BLaER1 (cell line): ENCODE measurements around the gene STARD3.

Experiments
- H3K27ac ChIP-seq: shearing (Covaris generic); formaldehyde crosslinking; 2 replicates; pipeline ENCODE4 v1.8.1; 2022
- H3K27me3 ChIP-seq: shearing (Covaris generic); formaldehyde crosslinking; 2 replicates; pipeline ENCODE4 v1.8.1; 2022
- H3K36me3 ChIP-seq: shearing (Covaris generic); formaldehyde crosslinking; 2 replicates; pipeline ENCODE4 v1.8.1; 2022
- H3K4me1 ChIP-seq: shearing (Covaris generic); formaldehyde crosslinking; 2 replicates; pipeline ENCODE4 v1.8.1; 2022
- H3K4me2 ChIP-seq: shearing (Covaris generic); formaldehyde crosslinking; 2 replicates; pipeline ENCODE4 v1.8.1; 2022
- H3K4me3 ChIP-seq: shearing (Covaris generic); formaldehyde crosslinking; 2 replicates; pipeline ENCODE4 v1.8.1; 2022
- H3K9ac ChIP-seq: shearing (Covaris generic); formaldehyde crosslinking; 2 replicates; pipeline ENCODE4 v1.8.1; 2022
- H3K9me3 ChIP-seq: shearing (Covaris generic); formaldehyde crosslinking; 2 replicates; pipeline ENCODE4 v1.8.1; 2022
- H4K20me1 ChIP-seq: shearing (Covaris generic); formaldehyde crosslinking; 2 replicates; pipeline ENCODE4 v1.8.1; 2022
- Cebpa-rat ChIP-seq: shearing (Covaris generic); IDR thresholded peaks from 2 replicates; pipeline ENCODE4 v1.8.1; 2022

Gene STARD3

DNA sequence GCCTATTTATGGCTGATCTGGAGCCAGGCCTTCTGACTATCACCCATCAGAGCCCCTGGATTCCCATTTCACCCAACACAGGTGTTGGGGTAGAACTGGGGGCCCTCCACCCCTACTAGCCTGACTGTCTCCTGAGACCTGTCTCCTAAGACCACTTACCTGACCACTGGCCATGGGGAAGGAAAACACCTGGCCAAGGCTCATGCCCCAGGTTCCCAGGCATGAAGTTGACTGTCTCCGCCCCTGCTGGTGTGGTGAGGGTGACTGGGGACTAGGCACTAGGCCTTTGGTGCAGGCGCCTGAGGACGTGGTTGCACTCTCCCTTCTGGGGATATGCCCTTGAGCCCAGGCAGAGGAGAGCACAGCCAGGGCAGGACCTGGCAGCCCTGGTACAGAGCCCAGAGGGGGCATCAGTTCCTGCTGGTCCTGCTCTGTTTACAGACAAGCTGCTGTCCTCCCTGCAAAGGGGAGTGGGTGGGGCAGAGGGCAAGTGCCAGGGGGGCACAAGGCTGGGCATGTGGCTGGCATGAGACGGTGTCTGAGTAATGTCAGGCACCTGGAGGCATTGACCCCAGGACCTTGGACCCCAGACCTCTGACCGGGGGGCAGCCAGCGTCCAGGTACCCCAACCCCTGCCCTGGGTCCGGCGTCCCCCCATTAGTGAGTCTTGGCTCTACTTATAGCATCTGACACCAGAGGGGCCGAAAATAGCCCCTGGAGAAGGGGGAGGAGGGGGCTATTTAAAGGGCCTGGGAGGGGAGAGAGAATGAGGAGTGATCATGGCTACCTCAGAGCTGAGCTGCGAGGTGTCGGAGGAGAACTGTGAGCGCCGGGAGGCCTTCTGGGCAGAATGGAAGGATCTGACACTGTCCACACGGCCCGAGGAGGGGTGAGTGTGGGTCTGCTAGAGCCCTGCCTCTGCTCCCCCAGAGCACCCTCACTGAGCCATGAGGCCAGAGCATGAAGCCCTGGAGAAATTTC is 27.9 kb downstream of the STARD3 start, which contains the start of gene TCAP:
Gene TCAP, plus strand, starts transcription at position 769 of the 981 bp plus-strand sequence. Its CDS starts 11 bp downstream, at position 780.
- Histone ChIP-seq H3K9ac (peak within 1 kb of the TSS; percentile 19; the same call in 1 of the 2 replicates), H3K4me2 (peak within 1 kb of the TSS; percentile 86), H3K27ac (peak within 1 kb of the TSS; percentile 35; the same call in 1 of the 2 replicates), H3K36me3 (peaks cover 28% of the 10 kb centered on the region), H3K27me3 (peaks cover 43% of the 10 kb centered on the region), H3K4me3 (no peak within 1 kb of the TSS), H3K4me1 (peaks cover 90% of the 10 kb centered on the region), H4K20me1 (peaks cover 52% of the 10 kb centered on the region), H3K9me3 (no peaks in the 10 kb centered on the region)
- no peak for TF ChIP-seq Cebpa-rat

DNA sequence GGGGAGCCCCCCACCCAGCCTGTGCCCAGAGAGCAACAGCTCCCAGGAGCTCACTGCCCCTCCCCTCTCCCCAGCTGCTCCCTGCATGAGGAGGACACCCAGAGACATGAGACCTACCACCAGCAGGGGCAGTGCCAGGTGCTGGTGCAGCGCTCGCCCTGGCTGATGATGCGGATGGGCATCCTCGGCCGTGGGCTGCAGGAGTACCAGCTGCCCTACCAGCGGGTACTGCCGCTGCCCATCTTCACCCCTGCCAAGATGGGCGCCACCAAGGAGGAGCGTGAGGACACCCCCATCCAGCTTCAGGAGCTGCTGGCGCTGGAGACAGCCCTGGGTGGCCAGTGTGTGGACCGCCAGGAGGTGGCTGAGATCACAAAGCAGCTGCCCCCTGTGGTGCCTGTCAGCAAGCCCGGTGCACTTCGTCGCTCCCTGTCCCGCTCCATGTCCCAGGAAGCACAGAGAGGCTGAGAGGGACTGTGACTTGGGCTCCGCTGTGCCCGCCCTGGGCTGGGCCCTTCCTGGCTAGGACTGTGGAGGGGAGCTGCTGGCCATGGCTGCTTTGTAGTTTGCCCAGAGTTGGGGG is 28.8 kb downstream of the STARD3 start:
- H3K27ac ChIP-seq = no peak overlapping the region
- H4K20me1 ChIP-seq = peaks cover 44% of the 10 kb centered on the region
- no peaks in the 10 kb centered on the region for H3K9me3 ChIP-seq
- peak overlapping the region; percentile 19; the same call in 1 of the 2 replicates for H3K9ac ChIP-seq
- H3K4me2 ChIP-seq = peak overlapping the region; percentile 86
- H3K4me1 ChIP-seq = peaks cover 81% of the 10 kb centered on the region
- no peak overlapping the region for H3K4me3 ChIP-seq
- peaks cover 47% of the 10 kb centered on the region for H3K27me3 ChIP-seq
- TF ChIP-seq Cebpa-rat = no peak
- H3K36me3 ChIP-seq = peaks cover 20% of the 10 kb centered on the region

DNA sequence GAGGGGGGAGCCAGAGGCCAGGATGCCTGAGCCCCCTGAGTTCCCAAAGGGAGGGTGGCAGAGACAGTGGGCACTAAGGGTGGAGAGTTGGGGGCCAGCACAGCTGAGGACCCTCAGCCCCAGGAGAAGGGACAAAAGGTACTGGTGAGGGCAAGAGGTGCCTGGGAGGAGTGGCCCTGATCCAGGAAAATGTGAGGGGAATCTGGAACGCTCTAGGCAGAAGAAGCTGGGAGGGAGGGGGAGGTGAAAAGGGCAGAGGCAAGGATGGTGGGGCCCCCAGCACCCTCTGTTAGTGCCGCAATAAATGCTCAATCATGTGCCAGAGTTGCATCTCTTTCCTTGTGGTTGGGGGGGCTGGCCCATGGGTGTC is 29.3 kb downstream of the STARD3 start:
- H3K36me3 ChIP-seq = peaks cover 16% of the 10 kb centered on the region
- peaks cover 47% of the 10 kb centered on the region for H3K27me3 ChIP-seq
- H4K20me1 ChIP-seq = peaks cover 41% of the 10 kb centered on the region
- no peak overlapping the region for H3K4me3 ChIP-seq
- H3K4me1 ChIP-seq = peaks cover 79% of the 10 kb centered on the region
- peak overlapping the region; percentile 86 for H3K4me2 ChIP-seq
- TF ChIP-seq Cebpa-rat = no peak
- H3K27ac ChIP-seq = no peak overlapping the region
- no peak overlapping the region for H3K9ac ChIP-seq
- H3K9me3 ChIP-seq = no peaks in the 10 kb centered on the region

DNA sequence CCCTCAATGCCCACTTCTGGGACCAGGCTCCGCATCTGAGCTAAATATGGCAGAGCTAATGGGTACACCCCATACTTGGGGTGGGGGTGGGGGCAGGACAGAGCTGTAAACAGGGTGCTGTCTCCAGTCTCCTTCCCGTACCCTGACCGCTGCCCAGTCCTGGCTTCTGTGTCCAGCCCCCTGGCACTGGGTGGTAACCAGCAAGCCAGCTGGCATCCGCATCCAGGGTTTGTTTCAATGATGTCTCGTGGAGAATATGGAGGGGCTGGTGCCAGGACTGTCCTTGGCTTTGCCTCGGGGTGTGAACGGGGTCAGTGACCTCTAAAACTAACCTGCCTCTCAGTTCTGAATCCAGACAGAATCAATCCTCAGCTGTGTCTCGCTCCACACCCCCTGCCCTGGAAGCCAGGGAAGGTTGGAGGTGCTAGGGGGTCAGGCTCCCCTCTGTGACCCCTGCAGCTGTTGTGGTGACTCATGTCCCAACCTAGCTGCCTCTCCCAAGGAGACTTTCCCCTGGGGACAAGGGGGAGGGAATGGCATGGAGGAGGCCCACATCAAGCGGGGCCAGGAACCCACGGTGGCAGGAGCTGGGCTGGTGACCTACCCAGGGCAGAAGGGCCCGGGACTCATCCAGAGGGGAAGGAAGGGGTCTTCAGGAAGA is 29.8 kb downstream of the STARD3 start:
- H3K27ac ChIP-seq = no peak overlapping the region
- H3K4me3 ChIP-seq = peak overlapping the region; percentile 14; the same call in 1 of the 2 replicates
- H3K36me3 ChIP-seq = peaks cover 10% of the 10 kb centered on the region
- peaks cover 41% of the 10 kb centered on the region for H4K20me1 ChIP-seq
- TF ChIP-seq Cebpa-rat = no peak
- H3K9ac ChIP-seq = no peak overlapping the region
- H3K27me3 ChIP-seq = peaks cover 53% of the 10 kb centered on the region
- H3K4me1 ChIP-seq = peaks cover 79% of the 10 kb centered on the region
- H3K4me2 ChIP-seq = peak overlapping the region; percentile 86
- no peaks in the 10 kb centered on the region for H3K9me3 ChIP-seq

DNA sequence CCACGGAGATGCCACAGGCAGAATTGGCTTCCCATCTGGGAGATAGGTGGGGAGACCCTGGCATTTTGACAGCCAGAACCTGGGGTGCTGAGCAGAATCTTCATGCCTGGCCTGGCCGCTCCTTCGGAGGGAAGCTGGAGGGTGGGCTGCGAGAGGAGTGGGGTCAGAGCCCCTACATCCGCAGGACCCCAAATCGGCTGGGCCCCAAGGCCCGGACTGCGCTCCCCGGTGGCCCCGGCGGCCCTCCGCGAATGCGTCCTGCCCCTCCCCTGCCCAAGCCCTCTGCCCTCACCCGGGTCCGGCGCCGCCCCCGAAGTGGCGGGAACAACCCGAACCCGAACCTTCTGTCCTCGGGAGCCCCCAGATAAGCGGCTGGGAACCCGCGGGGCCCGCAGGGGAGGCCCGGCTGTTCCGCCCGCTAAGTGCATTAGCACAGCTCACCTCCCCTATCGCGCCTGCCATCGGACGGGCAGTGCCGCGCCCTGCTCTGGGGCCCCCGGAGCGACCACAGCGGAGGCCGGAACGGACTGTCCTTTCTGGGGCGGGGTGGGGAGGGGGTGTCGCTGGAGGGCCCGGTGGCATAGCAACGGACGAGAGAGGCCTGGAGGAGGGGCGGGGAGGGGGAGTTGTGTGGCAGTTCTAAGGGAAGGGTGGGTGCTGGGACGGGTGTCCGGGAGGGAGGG is 30.5 kb downstream of the STARD3 start:
- peaks cover 38% of the 10 kb centered on the region for H4K20me1 ChIP-seq
- H3K4me1 ChIP-seq = peaks cover 79% of the 10 kb centered on the region
- peaks cover 53% of the 10 kb centered on the region for H3K27me3 ChIP-seq
- peak overlapping the region; percentile 86 for H3K4me2 ChIP-seq
- H3K27ac ChIP-seq = no peak overlapping the region
- TF ChIP-seq Cebpa-rat = no peak
- H3K4me3 ChIP-seq = peak overlapping the region; percentile 14; the same call in 1 of the 2 replicates
- H3K9me3 ChIP-seq = no peaks in the 10 kb centered on the region
- peaks cover 5% of the 10 kb centered on the region; the same call in 1 of the 2 replicates for H3K36me3 ChIP-seq
- no peak overlapping the region for H3K9ac ChIP-seq

DNA sequence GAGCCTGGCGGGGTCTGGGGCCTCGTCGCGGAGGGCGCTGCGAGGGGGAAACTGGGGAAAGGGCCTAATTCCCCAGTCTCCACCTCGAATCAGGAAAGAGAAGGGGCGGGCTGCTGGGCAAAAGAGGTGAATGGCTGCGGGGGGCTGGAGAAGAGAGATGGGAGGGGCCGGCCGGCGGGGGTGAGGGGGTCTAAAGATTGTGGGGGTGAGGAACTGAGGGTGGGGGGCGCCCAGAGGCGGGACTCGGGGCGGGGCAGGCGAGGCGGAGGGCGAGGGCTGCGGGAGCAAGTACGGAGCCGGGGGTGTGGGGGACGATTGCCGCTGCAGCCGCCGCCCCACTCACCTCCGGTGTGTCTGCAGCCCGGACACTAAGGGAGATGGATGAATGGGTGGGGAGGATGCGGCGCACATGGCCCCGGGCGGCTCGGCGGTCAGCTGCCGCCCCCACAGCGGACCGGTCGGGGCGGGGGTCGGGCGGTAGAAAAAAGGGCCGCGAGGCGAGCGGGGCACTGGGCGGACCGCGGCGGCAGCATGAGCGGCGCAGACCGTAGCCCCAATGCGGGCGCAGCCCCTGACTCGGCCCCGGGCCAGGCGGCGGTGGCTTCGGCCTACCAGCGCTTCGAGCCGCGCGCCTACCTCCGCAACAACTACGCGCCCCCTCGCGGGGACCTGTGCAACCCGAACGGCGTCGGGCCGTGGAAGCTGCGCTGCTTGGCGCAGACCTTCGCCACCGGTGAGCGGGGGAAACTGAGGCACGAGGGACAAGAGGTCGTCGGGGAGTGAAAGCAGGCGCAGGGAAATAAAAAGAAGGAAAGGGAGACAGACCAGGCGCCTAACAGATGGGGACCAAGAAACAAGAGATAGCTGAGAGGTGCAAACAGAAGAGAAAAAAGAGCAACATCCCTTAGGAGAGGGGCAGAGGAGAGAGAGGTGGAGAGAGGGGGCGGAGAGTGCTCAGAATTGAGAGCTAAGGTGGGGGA is 31.3 kb downstream of the STARD3 start, which contains the start of gene PNMT:
Gene PNMT, plus strand, starts transcription at position 509 of the 980 bp plus-strand sequence. Its CDS starts 23 bp downstream, at position 532.
- Histone ChIP-seq H4K20me1 (peaks cover 30% of the 10 kb centered on the region), H3K36me3 (no peaks in the 10 kb centered on the region), H3K9me3 (no peaks in the 10 kb centered on the region), H3K4me3 (peak within 1 kb of the TSS; percentile 64), H3K4me2 (peak within 1 kb of the TSS; percentile 96), H3K27ac (peak within 1 kb of the TSS; percentile 67), H3K27me3 (peaks cover 53% of the 10 kb centered on the region), H3K9ac (peak within 1 kb of the TSS; percentile 72), H3K4me1 (peaks cover 79% of the 10 kb centered on the region)
- no peak for TF ChIP-seq Cebpa-rat

DNA sequence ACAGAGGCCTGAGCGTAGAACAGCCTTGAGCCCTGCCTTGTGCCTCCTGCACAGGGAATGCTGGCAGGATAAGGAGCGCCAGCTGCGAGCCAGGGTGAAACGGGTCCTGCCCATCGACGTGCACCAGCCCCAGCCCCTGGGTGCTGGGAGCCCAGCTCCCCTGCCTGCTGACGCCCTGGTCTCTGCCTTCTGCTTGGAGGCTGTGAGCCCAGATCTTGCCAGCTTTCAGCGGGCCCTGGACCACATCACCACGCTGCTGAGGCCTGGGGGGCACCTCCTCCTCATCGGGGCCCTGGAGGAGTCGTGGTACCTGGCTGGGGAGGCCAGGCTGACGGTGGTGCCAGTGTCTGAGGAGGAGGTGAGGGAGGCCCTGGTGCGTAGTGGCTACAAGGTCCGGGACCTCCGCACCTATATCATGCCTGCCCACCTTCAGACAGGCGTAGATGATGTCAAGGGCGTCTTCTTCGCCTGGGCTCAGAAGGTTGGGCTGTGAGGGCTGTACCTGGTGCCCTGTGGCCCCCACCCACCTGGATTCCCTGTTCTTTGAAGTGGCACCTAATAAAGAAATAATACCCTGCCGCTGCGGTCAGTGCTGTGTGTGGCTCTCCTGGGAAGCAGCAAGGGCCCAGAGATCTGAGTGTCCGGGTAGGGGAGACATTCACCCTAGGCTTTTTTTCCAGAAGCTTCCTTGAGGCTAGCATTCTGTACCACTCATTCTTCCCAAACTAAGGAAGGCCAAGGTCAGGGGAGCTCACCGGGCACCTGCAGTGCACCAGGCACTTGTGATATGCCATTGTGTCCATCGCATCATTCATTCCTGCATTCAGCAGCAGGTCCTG is 33.2 kb downstream of the STARD3 start:
- no peak overlapping the region for H3K27ac ChIP-seq
- no peak overlapping the region for H3K4me2 ChIP-seq
- no peak overlapping the region for H3K9ac ChIP-seq
- no peaks in the 10 kb centered on the region for H3K9me3 ChIP-seq
- H3K4me1 ChIP-seq = peaks cover 80% of the 10 kb centered on the region
- no peaks in the 10 kb centered on the region for H3K36me3 ChIP-seq
- H4K20me1 ChIP-seq = peaks cover 18% of the 10 kb centered on the region
- no peak for TF ChIP-seq Cebpa-rat
- peaks cover 53% of the 10 kb centered on the region for H3K27me3 ChIP-seq
- no peak overlapping the region for H3K4me3 ChIP-seq

DNA sequence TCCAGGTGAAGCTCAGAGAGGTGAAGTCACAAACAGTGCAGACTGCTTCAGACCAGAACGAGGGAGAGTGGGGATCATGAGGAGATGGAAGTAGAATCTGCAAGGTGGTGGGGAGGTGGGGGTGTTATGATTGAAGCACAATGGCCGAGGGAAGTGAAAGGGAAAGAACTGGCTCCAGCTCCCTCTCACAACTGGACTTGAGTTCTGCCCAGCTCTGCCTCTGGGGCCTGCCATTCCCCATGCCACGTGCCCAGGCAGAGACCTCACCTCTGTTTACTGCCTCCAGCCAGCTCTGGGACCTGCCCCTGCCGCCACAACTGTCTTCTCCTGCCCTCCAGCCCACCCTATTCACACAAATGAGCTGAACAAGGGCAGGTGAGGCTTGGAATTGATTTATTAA is 33.8 kb downstream of the STARD3 start:
- no peak overlapping the region for H3K27ac ChIP-seq
- H3K4me3 ChIP-seq = no peak overlapping the region
- no peak overlapping the region for H3K9ac ChIP-seq
- H3K4me2 ChIP-seq = no peak overlapping the region
- H3K36me3 ChIP-seq = no peaks in the 10 kb centered on the region
- no peaks in the 10 kb centered on the region for H3K9me3 ChIP-seq
- TF ChIP-seq Cebpa-rat = no peak
- peaks cover 80% of the 10 kb centered on the region for H3K4me1 ChIP-seq
- H4K20me1 ChIP-seq = peaks cover 11% of the 10 kb centered on the region
- peaks cover 52% of the 10 kb centered on the region for H3K27me3 ChIP-seq
